HCT116 (cell line): Measurements from ENCODE around the gene MORC4. TPM values are rescaled to one million over a fixed set of nuclear protein-coding genes. Genes with fewer than 3 reads are reported as not detected.

Experiments
- ATAC-seq: fragments of 200-7000 bp; cut with Tn5 transposase; 2 replicates; pipeline ENCODE4 v1.9.1; 2020; ENCODE audit warnings: mild to moderate bottlenecking, moderate library complexity
- BruUV-seq: library from RNA; stranded (reverse); fragments of 400-500 nt; replicated peaks from 2 replicates; lab custom pipeline; 2021; lab: Mats Ljungman, UMichigan
- CTCF ChIA-PET: fragments of 300-600 bp; sonication (Branson Sonifier 250); formaldehyde crosslinking; loops from one replicate; lab custom pipeline; 2021; ENCODE audit warnings: antibody characterized with exemption; lab: Charles Lee
- POLR2A ChIA-PET: fragments of 300-600, 350-600 bp; sonication (Branson Sonifier 250); formaldehyde crosslinking; loops from one replicate; lab custom pipeline; 2021; ENCODE audit warnings: antibody characterized with exemption; lab: Charles Lee
- RAD21 ChIA-PET, 2 experiments: fragments of 300-600 bp; sonication (Branson Sonifier 250); formaldehyde crosslinking; loops; one replicate each; lab custom pipeline; 2023; ENCODE audit warnings: low total read pairs in 2 of 2; ENCODE audit not compliant: uncharacterized antibody in 2 of 2, unreplicated experiment in 2 of 2, low non-redundant PET in 1 of 2; lab: Charles Lee
- DNase-seq: peaks from one replicate; pipeline ENCODE4 v3.0.0-alpha.2; 2010; ENCODE audit warnings: low read depth, low spot score
- H2AFZ ChIP-seq: fragments of 200-600 bp; shearing (Covaris generic), sonication (generic); 2 replicates; pipeline ENCODE4 v1.6.1; 2017; ENCODE audit warnings: low read depth, mixed run types, mixed read lengths, antibody characterized with exemption, low read length; ENCODE audit not compliant: poor library complexity, severe bottlenecking
- H3K27ac ChIP-seq: 2 replicates; pipeline ENCODE4 v1.5.1; 2012; ENCODE audit warnings: low read depth, low read length
- H3K27me3 ChIP-seq: fragments of 200-600 bp; sonication (generic); 2 replicates; pipeline ENCODE4 v1.6.1; 2016; ENCODE audit warnings: mixed run types, low read length, mixed read lengths; ENCODE audit not compliant: insufficient read depth
- H3K36me3 ChIP-seq, 2 experiments: fragments of 200-500 bp in 1 of 2; fragments of 200-600 bp in 1 of 2; sonication (Bioruptor generic) in 1 of 2; sonication (generic) in 1 of 2; 2 replicates each; pipeline versions ENCODE4 v1.5.1 to v1.6.1; 2014 to 2016; ENCODE audit warnings: low read length in 2 of 2, inconsistent platforms in 1 of 2, mixed read lengths in 1 of 2, mixed run types in 1 of 2; ENCODE audit not compliant: insufficient read depth in 2 of 2, control insufficient read depth in 1 of 2
- H3K4me1 ChIP-seq, 2 experiments: fragments of 200-600 bp in 1 of 2; sonication (generic) in 1 of 2; 2 replicates each; pipeline versions ENCODE4 v1.5.1 to v1.6.1; 2012 to 2017; ENCODE audit warnings: low read length in 2 of 2, inconsistent platforms in 1 of 2, mild to moderate bottlenecking in 1 of 2, mixed read lengths in 1 of 2, mixed run types in 1 of 2, moderate library complexity in 1 of 2; ENCODE audit not compliant: insufficient read depth in 2 of 2, control insufficient read depth in 1 of 2
- H3K4me2 ChIP-seq: fragments of 200-600 bp; sonication (generic); 2 replicates; pipeline ENCODE4 v1.6.1; 2017; ENCODE audit warnings: mixed run types, low read length, mixed read lengths
- H3K4me3 ChIP-seq, 2 experiments: fragments of 200-600 bp in 1 of 2; sonication (generic) in 1 of 2; replicated peaks in 1 of 2; 2 replicates each; pipeline ENCODE4 v1.5.1; 2011 to 2016; ENCODE audit warnings: low read length in 2 of 2, control low read depth in 1 of 2, low read depth in 1 of 2, mild to moderate bottlenecking in 1 of 2, mixed read lengths in 1 of 2, mixed run types in 1 of 2
- H3K79me2 ChIP-seq: fragments of 200-600 bp; sonication (generic); 2 replicates; pipeline ENCODE4 v1.6.1; 2017; ENCODE audit warnings: mild to moderate bottlenecking, mixed run types, low read length, moderate library complexity, mixed read lengths; ENCODE audit not compliant: insufficient read depth
- H3K9ac ChIP-seq: fragments of 200-600 bp; sonication (generic); 2 replicates; pipeline ENCODE4 v1.6.1; 2016; ENCODE audit warnings: low read length, mixed read lengths
- H3K9me2 ChIP-seq: fragments of 200-600 bp; sonication (generic), shearing (Covaris generic); 2 replicates; pipeline ENCODE4 v1.6.1; 2017; ENCODE audit warnings: mixed run types, mild to moderate bottlenecking, moderate library complexity; ENCODE audit not compliant: insufficient read depth
- H3K9me3 ChIP-seq, 2 experiments: fragments of 200-500 bp in 1 of 2; fragments of 200-600 bp in 1 of 2; sonication (Bioruptor generic) in 1 of 2; sonication (generic) in 1 of 2; 2 replicates each; pipeline ENCODE4 v1.6.1; 2014 to 2017; ENCODE audit warnings: low read length in 2 of 2, mixed read lengths in 2 of 2, inconsistent platforms in 1 of 2, low read depth in 1 of 2, mild to moderate bottlenecking in 1 of 2, mixed run types in 1 of 2, moderate library complexity in 1 of 2; ENCODE audit not compliant: control insufficient read depth in 1 of 2, insufficient read depth in 1 of 2
- H4K20me1 ChIP-seq: fragments of 200-600 bp; sonication (generic), shearing (Covaris generic); 2 replicates; pipeline ENCODE4 v1.6.1; 2017; ENCODE audit warnings: mixed run types, mild to moderate bottlenecking, moderate library complexity; ENCODE audit not compliant: insufficient read depth
- CBX3 ChIP-seq: IDR thresholded peaks from 2 replicates; pipeline ENCODE4 v1.6.1; 2012; ENCODE audit warnings: low read depth
- CEBPB ChIP-seq: IDR thresholded peaks from 2 replicates; pipeline ENCODE4 v1.6.1; 2012; ENCODE audit warnings: low read depth
- ELF1 ChIP-seq: IDR thresholded peaks from 2 replicates; pipeline ENCODE4 v1.6.1; 2012; ENCODE audit warnings: low read depth, borderline replicate concordance
- JUND ChIP-seq: IDR thresholded peaks from 2 replicates; pipeline ENCODE4 v1.6.1; 2012
- POLR2A ChIP-seq: IDR thresholded peaks from 2 replicates; pipeline ENCODE4 v1.7.0; 2011; ENCODE audit warnings: borderline replicate concordance; ENCODE audit not compliant: insufficient read depth, insufficient read length; ENCODE audit errors: extremely low read depth
- POLR2AphosphoS5 ChIP-seq: IDR thresholded peaks from 2 replicates; pipeline ENCODE4 v1.6.1; 2011; ENCODE audit warnings: mild to moderate bottlenecking, low read depth, low read length, moderate library complexity
- RAD21 ChIP-seq: IDR thresholded peaks from 2 replicates; pipeline ENCODE4 v1.6.1; 2012; ENCODE audit warnings: low read depth, mild to moderate bottlenecking
- SP1 ChIP-seq: IDR thresholded peaks from 2 replicates; pipeline ENCODE4 v1.6.1; 2012; ENCODE audit warnings: low read depth
- SRF ChIP-seq: IDR thresholded peaks from 2 replicates; pipeline ENCODE4 v1.6.1; 2012; ENCODE audit warnings: low read depth
- TCF7L2 ChIP-seq: IDR thresholded peaks from 2 replicates; pipeline ENCODE4 v1.7.0; 2011; ENCODE audit warnings: borderline replicate concordance, inconsistent platforms; ENCODE audit not compliant: insufficient read depth, insufficient read length; ENCODE audit errors: extremely low read depth
- YY1 ChIP-seq: IDR thresholded peaks from 2 replicates; pipeline ENCODE4 v1.6.1; 2011; ENCODE audit warnings: low read length, low read depth, moderate library complexity, mild to moderate bottlenecking; ENCODE audit not compliant: insufficient replicate concordance; ENCODE audit errors: extremely low read depth
- ZFX ChIP-seq: fragments of 450-650 bp; IDR thresholded peaks from 2 replicates; pipeline ENCODE4 v1.6.1; 2017
- ZNF274 ChIP-seq: fragments of 200-500 bp; sonication (Bioruptor generic); IDR thresholded peaks from 2 replicates; pipeline ENCODE4 v1.6.1; 2014; ENCODE audit warnings: mild to moderate bottlenecking, low read depth, low read length, inconsistent platforms
- intact Hi-C: fragments of 100-400 bp; cut with micrococcal nuclease; formaldehyde crosslinking; loops from 2 replicates; pipeline ENCODE4 v1.10.0; 2022
- total RNA-seq: library from RNA; stranded (reverse); gene quantifications from one replicate; pipeline ENCODE4 v1.2.1, GENCODE V29; 2021; ENCODE audit not compliant: unreplicated experiment
- TF ChIP-seq, protein P1 (sequence below): IDR thresholded peaks from 2 replicates; pipeline ENCODE4 v1.6.1; 2012
- TF ChIP-seq, protein P2 (sequence below), 3 experiments: fragments of 200-600 bp in 1 of 3; sonication (generic) in 1 of 3; IDR thresholded peaks in 2 of 3; conservative IDR thresholded peaks in 1 of 3; 2 replicates each; pipeline ENCODE4 v1.5.1; 2012 to 2017; ENCODE audit warnings: low read depth in 2 of 3, low read length in 2 of 3, antibody characterized with exemption in 1 of 3, borderline replicate concordance in 1 of 3, control low read depth in 1 of 3, mild to moderate bottlenecking in 1 of 3, mixed read lengths in 1 of 3, mixed run types in 1 of 3, moderate library complexity in 1 of 3; ENCODE audit not compliant: insufficient read depth in 1 of 3

The MORC4 gene
- total RNA-seq, 1 experiment from 2014 or later = 20.6 TPM

DNA sequence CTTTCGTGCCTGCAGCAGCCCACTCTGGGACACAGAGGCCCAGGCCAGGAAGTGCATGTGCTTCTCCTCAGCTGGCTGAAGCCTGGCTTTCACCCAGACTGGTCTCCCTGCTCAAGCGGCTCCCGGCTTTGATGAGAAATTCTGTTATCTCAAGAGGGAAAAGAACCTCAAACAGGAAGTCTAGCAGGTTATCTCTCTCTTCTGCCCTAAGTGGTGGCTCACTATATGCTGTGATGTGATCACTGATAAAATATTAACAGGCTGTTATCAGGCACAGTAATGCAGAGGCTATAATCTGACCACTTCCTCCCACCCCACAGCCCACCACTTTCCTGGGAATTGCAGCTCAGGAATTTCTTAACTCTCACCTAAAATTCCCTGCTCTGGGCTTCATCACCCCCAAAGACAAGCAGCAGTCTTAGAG, 66.5 kb downstream of the MORC4 start:
- intact Hi-C loops = no loop called here
- ATAC-seq = peak; percentile 63
- H3K27ac ChIP-seq = peak overlapping the region; percentile 32; the same call in 1 of the 2 replicates
- H4K20me1 ChIP-seq = no peaks in the 10 kb centered on the region
- no peak overlapping the region for H3K4me3 ChIP-seq
- CTCF ChIA-PET = interaction anchor here (1.2 to 1.4 kb wide), 2 partner anchors 35 to 39 kb away, joined by 3 to 7 read pairs; no protein-coding TSS in a partner anchor
- peaks cover 28 to 35% of the 10 kb centered on the region in 2 experiments for H3K4me1 ChIP-seq
- H3K9ac ChIP-seq = no peak overlapping the region
- BruUV-seq = no TSS peak
- no peak for TF ChIP-seq POLR2AphosphoS5
- no peak for TF ChIP-seq ZNF274
- TF ChIP-seq JUND = no peak
- TF ChIP-seq ELF1 = no peak
- TF ChIP-seq, protein P1, sequence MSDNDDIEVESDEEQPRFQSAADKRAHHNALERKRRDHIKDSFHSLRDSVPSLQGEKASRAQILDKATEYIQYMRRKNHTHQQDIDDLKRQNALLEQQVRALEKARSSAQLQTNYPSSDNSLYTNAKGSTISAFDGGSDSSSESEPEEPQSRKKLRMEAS = no peak
- no peak for TF ChIP-seq YY1
- TF ChIP-seq TCF7L2 = peak; percentile 87
- TF ChIP-seq CEBPB = no peak
- TF ChIP-seq, all 23 proteins: peak for 1
- Histone ChIP-seq H3K9me2 (no peaks in the 10 kb centered on the region), H3K27me3 (no peaks in the 10 kb centered on the region), H3K36me3 (no peaks in the 10 kb centered on the region), H3K9me3 (no peaks in the 10 kb centered on the region), H2AFZ (no peak overlapping the region), H3K79me2 (no peaks in the 10 kb centered on the region), H3K4me2 (no peak overlapping the region)
- RAD21 ChIA-PET = no interaction called here
- POLR2A ChIA-PET = no interaction called here
- DNase-seq = no peak

DNA sequence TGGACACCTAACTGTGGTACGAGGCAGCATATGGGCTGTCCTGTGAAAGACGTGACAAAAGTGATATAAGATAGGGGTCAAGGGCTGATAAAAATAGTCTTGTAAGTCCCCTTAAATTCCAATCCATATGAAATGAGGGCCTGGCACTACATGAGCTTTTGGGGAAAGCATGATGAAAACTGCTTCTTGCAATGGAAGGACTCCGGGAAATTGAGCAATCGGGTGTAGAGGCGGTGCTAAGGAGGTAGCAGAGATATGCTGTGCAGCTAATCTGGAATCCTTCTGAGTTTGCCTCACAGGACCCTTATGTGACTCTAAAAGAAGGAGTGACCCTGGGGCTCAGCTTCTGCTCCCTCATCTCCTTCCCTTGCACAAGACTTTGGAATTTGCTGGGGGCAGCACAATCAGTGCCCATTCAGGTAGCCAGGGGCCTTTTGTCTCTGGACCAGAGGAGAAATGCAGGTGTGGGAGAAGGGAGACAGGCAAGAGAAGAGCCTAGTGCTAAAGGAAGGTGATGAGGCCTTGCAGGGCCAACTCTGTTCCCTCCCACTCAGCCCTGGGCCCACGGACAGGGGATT, 67.0 kb downstream of the MORC4 start:
- Histone ChIP-seq H3K4me1 (peaks cover 28 to 38% of the 10 kb centered on the region in 2 experiments), H3K4me2 (peak overlapping the region; percentile 37), H2AFZ (no peak overlapping the region), H3K9me2 (no peaks in the 10 kb centered on the region), H3K79me2 (no peaks in the 10 kb centered on the region), H3K27ac (peak overlapping the region; percentile 32; the same call in 1 of the 2 replicates), H4K20me1 (no peaks in the 10 kb centered on the region), H3K4me3 (no peak overlapping the region), H3K36me3 (no peaks in the 10 kb centered on the region), H3K9me3 (no peaks in the 10 kb centered on the region), H3K27me3 (no peaks in the 10 kb centered on the region), H3K9ac (no peak overlapping the region)
- POLR2A ChIA-PET = no interaction called here
- peak; percentile 30 for ATAC-seq
- BruUV-seq = no TSS peak
- DNase-seq = no peak
- intact Hi-C loops = no loop called here
- RAD21 ChIA-PET = no interaction called here
- CTCF ChIA-PET = interaction anchor here (1.2 to 1.4 kb wide), 2 partner anchors 34 to 39 kb away, joined by 3 to 7 read pairs; no protein-coding TSS in a partner anchor
- TF ChIP-seq ELF1 (no peak), RAD21 (no peak), SP1 (no peak), YY1 (no peak), CBX3 (no peak), POLR2AphosphoS5 (no peak), TCF7L2 (no peak), ZFX (no peak), POLR2A (no peak), SRF (no peak)
- TF ChIP-seq, protein P1 = no peak
- TF ChIP-seq, protein P2, sequence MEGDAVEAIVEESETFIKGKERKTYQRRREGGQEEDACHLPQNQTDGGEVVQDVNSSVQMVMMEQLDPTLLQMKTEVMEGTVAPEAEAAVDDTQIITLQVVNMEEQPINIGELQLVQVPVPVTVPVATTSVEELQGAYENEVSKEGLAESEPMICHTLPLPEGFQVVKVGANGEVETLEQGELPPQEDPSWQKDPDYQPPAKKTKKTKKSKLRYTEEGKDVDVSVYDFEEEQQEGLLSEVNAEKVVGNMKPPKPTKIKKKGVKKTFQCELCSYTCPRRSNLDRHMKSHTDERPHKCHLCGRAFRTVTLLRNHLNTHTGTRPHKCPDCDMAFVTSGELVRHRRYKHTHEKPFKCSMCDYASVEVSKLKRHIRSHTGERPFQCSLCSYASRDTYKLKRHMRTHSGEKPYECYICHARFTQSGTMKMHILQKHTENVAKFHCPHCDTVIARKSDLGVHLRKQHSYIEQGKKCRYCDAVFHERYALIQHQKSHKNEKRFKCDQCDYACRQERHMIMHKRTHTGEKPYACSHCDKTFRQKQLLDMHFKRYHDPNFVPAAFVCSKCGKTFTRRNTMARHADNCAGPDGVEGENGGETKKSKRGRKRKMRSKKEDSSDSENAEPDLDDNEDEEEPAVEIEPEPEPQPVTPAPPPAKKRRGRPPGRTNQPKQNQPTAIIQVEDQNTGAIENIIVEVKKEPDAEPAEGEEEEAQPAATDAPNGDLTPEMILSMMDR (IDR thresholded peaks at IDR 0.05 in 2 of 3, conservative IDR thresholded peaks at IDR 0.05 in 1 of 3; ENCODE audit: borderline replicate concordance in 1 of 3, insufficient read depth in 1 of 3, low read depth in 2 of 3, low read length in 2 of 3) = no peak
